Stimulated activated naive CD8-positive, alpha-beta T cell treated with anti-CD3 and anti-CD28 coated beads, Interleukin-15, Interleukin-2, amounts not matched to agents 100 U/mL and 50 U/mL, for 24 hours (primary cell): ENCODE results near the gene CDK3.
"Not testable (repeated sequence)": the region's sequence is repeated elsewhere in the genome, so short reads cannot be mapped to it uniquely, and the experiment has no call there.

Experiments used
- ATAC-seq: fragments of 150-1000 bp; cut with Tn5 transposase; one replicate; pipeline ENCODE4 v1.10.0; 2021
- DNase-seq: peaks from one replicate; pipeline ENCODE4 v3.0.0; 2021

CDK3 gene

DNA sequence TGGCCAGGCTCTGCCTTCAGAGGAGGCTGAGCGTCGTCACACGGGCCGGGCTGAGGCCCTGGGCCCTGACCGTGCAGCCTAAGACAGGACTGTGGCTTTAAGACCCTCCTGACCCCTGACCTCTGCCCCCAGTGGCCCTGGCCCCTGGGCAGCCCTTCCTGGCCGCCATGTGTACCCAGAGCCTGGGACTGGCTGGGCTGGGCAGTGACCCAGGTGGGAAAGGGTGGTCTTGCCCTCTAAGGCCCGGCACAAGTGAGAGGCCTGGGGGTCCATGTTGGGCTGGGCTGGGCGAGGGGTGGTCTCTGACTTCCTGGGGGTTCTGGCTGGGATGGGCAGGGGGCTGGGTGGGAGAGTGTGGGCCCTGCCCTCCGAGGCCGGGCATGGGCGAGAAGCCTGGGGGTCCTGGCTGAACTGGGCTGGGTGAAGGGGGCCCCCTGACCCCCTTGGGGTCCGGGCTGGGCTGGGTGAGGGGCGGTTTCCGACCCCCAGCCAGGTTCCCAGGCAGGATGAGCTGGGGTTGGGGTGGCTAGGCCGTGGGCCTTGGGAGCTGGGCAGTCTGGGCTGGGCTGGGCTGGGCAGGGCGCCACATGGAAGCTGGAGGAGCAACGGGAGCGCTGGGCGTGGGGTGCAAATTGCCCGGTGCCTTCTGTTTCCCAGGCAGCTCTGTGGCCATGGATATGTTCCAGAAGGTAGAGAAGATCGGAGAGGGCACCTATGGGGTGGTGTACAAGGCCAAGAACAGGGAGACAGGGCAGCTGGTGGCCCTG is at the start of gene CDK3:
Gene CDK3, plus strand, starts transcription at position 101 of the 767 bp plus-strand sequence. Its CDS starts 571 bp downstream, at position 672.
- DNase-seq: no peak
- no peak for ATAC-seq

DNA sequence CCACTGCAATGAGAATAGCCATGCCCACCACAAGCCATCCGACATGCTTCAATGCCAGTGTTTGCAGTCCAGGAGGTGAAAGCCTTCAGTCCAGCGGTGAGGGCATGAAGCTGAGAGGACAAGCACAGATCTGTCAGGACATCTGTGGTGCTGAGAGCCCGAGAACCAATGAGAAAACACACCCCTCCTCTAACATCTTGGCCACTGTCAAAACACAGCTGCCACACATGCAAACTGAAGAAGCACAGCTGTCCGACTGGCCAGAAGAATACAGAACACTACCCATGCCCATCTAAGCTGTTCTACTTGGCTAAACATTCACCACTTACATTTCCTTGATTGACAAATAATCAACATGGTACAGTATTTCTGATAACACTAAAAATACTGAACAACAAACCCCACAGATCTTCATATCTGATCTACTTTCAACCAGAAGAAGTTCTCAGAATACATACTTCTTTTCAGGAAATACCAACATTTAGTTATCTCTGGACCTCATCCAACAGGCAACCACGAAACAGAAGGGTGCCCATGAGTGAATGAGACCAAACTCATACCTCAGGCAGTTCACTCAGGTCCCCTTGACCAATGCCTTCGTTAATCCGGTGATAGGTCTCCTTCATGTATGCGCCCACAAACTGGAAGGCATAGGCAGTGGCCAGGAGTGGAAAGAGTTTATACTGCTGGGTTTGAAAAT is 49.6 kb upstream of the CDK3 start:
- ATAC-seq (no peak), DNase-seq (no peak)

DNA sequence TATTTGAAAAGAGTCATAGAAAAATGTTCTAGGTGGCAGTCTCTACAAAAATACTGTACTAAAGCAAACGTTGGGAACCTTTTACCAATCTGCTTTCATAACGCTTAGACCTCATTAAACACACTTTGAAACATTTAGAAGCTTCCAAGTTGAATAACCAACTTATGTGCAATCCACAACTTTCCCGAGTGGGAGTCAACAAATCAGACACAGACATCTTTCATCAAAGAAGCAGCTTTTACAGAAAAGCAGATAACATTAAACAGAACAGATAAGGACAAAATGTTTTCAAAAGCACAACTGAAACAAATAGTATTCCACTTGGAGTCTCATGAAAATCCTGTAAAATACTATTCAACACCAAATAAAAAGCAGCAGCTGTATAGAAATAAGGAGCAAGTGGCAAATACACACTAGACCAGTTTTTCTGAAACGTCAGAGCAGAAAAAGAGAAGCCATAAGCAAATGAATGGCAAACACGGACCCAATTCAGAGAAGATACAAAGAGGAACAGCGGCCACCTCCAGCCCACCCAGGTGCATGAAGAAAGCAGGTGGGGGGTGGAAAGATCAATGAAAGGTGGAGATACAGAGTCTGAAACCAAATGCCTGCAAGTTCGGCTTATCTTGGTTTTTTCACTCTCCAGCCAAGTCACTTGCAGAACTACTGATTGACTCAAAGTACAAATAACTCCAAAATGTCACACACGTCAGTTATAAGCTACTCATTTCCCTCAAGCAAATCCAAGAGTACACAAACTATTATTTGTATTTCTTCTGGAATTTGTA is 41.4 kb upstream of the CDK3 start:
- ATAC-seq (no peak), DNase-seq (no peak)

DNA sequence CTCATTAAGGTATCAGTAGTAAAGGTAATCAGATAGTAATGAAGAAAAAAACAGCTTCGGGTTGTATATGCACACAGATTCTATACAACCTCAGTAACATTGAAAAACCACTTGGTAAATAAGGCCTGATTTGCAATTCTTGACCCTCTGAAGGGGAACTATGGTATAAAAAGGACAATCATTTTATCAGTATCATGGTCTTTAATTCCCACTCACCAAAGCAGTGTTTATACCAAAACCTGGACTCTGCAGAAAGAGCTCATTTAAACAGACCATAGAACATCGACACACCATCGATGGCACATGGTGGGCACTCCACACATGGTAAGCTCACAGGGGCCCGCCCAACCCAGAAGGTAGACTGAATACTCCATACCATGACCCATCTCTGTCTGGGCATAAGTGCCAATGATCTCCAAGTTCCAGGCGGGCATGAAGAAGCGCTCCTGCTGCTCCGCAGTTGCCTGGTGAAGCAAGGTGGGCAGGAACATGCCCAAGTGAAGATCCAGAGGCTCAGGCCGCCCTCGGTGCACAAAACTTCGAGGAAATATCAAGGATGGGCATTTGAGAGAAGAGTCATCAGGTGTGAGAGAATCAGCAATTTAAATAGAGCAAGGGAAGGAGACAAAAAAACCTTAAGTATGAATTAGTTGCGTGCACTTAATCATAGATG is 40.7 kb upstream of the CDK3 start:
- ATAC-seq: no peak
- DNase-seq: no peak

DNA sequence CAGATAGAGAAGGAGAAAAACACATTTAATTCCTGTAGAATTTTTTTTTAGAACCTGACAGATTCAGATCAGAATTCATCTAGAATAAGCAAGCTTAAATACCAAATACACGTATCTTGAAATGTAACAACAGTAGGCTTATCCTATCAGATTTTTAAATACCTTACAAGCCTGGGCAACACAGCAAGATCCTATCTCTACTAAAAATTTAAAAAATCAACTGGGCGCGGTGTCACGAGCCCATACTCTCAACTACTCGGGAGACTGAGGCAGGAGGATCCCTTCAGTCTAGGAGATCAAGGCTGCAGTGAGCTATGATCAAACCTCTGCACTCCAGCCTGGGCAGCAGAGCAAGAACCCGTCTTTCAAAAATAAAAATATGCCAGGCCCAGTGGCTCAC is 35.2 kb upstream of the CDK3 start:
- ATAC-seq (no peak), DNase-seq (no peak)

DNA sequence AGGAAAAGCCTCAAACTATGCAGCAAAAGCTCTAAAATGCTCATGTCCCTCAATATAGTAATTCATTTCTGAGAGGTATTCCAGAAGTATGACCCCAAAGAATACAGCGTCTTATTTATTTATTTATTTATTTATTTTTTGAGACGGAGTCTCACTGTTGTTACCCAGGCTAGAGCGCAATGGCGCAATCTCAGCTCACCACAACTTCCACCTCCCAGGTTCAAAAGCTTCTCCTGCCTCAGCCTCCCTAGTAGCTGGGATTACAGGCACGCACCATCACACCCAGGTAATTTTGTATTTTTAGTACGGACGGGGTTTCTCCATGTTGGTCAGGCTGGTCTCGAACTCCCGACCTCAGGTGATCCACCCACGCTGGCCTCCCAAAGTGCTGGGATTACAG is 31.6 kb upstream of the CDK3 start:
- ATAC-seq: not testable (repeated sequence)

DNA sequence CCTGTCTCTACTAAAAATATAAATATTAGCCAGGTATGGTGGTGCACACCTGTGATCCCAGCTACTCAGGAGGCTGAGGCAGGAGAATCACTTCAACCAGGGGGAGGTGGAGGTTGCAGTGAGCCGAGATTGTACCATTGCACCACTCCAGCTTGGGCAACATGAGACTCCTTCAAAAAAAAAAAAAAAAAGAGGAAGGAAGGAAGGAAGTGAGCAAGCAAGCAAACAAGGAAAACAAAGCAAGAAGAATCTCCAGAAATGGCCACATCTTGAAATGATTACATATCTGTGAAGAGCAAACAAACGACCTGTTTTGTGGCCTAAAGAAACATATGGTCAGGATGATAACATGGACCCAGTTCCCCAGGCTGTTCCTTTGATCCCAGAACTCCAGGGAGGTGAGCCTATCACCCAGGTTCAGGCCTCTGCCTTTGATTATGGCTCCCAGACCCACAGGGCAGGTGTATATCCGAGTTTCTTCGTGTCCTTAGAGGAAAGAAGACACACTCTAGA is 30.6 kb upstream of the CDK3 start:
- no peak for DNase-seq
- ATAC-seq: no peak

More for the DNA sequence above, 31.6 kb upstream of the CDK3 start:
- not testable (repeated sequence) for DNase-seq

DNA sequence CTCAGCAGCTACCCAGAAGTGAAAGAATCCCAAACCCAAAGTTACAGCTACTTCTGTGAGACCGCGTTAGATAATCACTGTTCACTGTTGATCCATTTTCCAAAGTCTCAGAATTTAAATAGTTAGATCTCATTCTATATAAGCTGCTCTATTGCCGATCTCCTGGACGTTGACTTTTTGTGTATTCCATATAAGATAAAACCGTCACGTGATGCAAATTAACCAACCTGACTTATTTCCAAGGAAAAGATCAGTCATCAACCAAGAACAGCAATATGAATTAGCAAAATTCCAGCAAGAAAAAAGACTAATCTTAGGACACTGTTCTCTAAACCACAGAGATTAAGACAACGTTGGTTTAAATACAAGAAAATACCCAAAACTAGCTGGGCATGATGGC is 30.0 kb upstream of the CDK3 start:
- ATAC-seq (no peak), DNase-seq (no peak)

DNA sequence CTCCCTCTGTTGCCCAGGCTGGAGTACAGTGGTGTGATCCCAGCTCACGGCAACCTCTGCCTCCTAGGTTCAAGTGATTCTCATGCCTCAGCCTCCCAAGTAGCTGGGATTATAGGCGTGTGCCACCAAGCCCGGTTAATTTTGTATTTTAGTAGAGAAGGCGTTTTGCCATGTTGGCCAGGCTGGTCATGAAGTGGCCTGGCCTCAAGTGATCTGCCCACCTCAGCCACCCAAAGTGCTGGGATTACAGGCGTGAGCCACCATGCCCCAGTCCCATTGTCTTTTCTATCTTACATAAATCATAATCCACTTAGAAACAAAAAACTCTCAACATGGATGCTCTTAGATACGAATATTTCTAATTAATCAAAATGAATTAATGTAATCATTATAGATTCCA is 25.5 kb upstream of the CDK3 start:
- ATAC-seq, DNase-seq: not testable (repeated sequence)

DNA sequence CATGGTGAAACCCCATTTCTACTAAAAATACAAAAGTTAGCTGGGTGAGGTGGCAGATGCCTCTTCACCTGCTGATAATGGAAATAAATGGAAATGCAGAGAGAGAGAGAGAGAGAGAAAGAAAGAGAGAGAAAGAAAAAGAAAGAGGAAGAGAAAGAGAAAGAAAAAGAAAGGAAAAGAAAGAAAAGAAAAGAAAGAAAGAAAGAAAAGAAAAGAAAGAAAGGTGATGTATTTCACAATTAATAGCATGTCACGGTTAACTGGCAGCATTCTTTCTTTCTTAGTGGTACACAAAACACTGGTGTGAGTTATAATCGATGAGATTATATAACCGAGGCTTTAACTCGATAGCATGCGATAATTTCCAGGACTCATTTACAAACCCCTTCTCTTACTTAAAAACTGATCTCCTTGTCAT is 24.9 kb upstream of the CDK3 start:
- no peak for ATAC-seq
- no peak for DNase-seq

DNA sequence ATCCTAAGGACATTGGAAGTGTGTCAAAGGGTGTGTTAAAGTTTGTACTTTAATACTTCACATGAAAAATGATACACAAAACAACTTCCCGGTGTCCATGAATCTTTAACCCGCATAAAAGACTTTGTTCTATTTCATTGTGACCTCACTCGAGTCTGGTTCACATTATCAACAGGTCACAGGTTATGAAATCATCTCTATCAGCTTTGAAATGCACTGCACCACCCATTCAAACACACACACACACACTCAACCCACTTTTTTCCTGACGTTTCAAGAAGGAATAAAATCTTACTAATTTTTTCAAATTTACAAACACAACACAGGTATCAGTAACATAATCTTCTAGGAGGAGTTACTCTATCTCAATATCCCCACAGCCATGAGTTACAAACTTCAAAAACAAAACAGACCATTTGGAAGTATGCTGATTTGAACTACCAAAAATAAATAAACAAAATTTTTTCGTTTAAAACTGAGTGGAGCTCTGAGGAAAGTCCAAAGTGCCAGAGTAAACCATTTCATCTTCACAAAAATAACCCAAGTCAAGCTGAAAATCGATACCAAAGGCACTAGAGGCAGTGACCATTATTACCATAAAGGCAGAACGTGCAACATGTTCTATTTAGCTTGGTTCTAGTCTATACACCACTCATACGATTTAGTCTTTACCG is 24.3 kb upstream of the CDK3 start:
- DNase-seq (no peak), ATAC-seq (no peak)

DNA sequence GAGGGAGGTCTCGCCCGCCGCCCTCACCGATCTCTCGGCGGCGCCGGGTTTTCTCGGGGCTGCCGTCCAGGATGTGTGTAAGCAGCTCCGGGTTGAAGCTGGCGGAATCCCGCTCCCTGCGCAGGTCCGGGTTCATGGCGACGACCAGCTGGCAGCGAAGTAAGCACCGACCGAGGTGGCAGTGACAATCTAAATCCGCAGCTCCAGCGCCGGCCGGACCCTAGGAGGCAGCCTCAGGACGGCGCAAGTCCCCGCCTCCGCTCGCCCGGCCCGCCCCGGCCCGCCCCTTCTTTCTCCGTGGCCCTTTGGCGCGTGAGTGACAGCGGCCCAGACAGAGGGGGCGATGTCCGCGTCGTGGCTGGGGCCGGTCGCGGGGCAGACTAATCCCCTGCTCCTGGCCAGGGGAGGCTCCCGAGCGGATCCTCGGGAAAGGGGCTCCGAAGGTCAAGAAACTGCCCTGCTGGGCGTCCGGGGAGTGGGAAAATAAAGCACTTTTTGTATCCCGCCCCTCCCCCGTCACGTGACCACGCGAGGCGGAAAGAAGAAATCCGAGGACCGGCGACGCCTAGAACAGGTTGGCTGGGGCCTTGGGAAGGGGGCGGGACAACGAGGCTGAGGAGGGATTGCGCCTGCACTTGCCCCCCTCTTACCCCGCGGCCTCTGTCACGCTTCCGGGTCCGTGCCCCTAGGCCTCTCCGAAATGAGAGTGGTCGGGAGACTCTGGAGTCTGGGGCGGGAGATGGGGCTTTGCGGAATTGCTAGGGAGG is 21.5 kb upstream of the CDK3 start, which contains the start of the genes ACOX1 and TEN1:
Gene ACOX1, minus strand, starts transcription at position 229 of the 767 bp plus-strand sequence. Its CDS starts 93 bp downstream, at position 136.
Gene TEN1, plus strand, starts transcription at position 303 of the 767 bp plus-strand sequence. CDS start 6,953 bp downstream, outside the sequence.
- ATAC-seq: peak; percentile 99
- peak; percentile 97 for DNase-seq

DNA sequence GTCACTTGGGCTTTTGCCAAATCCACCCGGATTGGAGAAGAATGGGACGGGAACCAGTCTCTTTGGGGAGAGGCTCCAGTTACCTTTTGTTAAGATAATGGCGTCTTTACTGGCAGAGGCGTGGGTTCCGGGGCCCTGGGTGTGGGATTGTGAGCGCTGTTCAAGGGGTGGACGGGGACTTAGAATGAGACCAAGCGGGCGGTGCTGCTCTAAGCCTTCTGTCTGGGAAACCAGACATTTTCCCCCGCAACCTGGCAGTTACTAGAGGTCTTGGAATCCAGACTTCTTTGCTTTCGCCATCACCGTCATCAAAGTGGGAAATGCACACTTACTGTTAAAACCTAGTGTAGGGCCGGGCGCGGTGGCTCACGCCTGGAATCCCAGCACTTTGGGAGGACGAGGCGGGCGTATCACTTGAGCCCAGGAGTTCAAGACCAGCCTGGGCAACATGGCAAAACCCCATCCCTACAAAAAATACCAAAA is 20.9 kb upstream of the CDK3 start:
- peak; percentile 22 for ATAC-seq
- DNase-seq: no peak

DNA sequence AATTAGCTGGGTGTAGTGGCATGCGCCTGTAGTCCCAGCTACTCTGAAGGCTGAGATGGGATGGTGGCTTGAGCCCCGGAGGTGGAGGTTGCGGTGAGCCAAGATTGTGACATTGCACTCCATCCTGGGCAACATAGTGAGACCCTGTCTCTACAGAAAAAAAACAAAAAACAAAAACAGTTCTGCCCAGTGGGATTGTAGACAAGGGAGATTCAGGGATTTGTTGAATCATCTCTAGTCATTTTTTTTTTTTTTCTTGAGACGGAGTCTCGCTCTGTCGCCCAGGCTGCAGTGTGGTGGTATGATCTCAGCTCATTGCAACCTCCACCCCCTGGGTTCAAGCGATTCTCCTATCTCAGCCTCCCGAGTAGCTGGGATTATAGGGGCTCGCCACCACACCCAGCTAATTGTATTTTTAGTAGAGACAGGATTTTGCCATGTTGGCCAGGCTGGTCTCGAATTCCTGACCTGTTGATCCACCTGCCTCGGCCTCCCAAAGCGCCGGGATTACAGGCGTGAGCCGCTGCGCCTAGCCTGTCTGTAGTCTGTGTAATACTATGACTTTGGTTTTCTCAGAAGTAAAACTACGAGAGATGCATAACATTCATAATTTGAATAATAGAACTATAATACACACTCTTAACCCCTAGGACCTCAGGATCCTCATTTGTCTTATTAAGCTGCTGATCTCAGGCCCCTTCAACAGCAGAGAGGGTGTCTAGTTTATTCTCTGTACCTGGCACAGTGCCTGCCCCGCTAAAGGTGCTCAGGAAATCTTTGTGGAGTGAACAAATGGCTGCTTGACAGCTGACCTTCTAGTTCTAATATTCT is 20.3 kb upstream of the CDK3 start:
- no peak for DNase-seq
- ATAC-seq: no peak

DNA sequence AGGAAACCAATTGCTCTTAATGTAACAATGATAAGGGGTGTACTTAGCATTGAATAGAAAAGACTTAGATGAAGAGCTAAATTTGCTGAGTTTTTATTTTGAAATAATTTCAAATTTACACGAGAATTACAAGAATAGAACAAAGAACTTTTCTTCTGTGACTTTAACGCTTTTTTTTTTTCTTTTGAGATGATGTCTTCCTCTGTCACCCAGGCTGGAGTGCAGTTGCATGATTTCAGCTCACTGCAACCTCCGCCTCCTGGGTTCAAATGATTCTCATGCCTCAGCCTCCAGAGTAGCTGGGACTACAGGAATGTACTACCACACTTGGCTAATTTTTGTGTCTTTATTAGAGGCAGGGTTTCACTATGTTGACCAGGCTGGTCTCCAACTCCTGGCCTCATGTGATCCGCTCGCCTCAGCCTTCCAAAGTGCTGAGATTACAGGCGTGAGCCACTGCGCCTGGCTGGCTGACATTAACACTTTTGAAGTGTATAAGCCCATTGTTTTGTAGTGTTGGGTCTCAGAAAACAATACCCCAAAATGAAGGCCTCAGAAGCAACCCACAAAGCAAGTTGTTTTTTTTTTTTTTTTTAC is 19.5 kb upstream of the CDK3 start:
- no peak for DNase-seq
- ATAC-seq: no peak

DNA sequence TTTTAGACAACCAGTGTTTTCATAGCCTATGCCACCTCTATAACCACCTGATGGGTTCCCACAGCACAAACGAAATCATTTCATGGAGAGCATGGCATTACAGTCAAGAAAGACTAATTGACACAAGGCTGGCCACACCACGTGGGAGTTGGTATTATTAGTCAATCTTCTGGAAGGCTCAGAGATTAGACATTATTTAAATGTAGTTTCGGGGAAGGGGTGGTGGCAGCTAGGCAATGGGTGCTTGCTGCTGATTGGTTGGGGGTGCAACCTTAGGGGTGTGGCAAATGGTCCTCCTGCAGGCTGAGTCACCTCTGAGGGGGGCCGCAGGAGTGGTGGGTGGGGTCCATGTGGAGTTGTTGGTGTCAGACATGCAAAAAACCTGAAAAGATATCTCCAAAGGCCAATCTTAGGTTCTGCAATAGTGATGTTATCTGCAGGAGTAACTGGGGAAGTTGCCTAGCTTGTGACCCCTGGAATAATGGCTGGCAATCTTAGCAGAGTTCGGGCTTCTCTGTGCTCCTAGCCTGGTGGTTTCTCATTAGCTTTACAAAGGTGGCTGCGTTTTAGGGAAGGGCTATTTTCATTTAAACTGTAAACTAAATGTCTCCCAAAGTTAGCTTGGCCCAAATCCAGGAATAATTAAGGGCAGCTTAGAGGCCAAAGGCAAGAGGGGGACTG is 17.0 kb upstream of the CDK3 start:
- DNase-seq: no peak
- ATAC-seq: no peak

DNA sequence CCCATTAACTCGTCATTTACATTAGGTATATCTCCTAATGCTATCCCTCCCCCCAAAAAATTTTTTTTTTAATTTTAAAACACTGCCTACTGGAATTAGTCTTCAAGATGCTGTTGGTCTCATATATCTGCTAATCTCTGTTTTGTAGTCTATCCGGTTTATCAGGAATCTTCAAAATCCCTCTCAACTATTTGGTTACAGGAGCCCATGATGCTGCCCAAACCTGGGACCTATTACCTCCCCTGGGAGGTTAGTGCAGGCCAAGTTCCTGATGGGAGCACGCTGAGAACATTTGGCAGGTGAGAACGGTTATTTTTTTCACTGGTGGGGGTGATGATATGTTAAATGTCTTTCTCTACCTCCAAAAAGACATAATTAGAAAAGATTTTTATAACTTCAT is 14.7 kb upstream of the CDK3 start:
- ATAC-seq (no peak), DNase-seq (no peak)

DNA sequence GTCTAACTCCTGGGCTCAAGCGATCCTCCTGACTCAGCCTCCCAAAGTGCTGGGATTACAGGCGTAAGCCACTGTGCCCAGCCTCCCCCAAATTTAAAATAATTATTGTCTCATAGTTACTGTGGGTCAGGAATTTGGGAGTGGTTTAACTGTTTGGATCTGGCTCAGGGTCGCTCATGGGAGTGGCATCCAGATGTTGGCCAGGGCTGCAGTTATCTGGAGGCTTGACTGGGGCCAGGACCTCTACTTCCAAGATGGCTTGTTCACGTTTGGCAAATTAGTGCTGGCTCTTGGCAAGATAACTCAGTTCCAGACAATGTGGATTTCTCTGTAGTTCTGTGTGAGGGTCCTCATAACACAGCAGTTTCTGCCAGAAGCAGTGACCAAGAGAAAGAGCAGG is 13.6 kb upstream of the CDK3 start:
- DNase-seq (no peak), ATAC-seq (no peak)
